ENCODE measurements around the gene OR1E1.

DNA sequence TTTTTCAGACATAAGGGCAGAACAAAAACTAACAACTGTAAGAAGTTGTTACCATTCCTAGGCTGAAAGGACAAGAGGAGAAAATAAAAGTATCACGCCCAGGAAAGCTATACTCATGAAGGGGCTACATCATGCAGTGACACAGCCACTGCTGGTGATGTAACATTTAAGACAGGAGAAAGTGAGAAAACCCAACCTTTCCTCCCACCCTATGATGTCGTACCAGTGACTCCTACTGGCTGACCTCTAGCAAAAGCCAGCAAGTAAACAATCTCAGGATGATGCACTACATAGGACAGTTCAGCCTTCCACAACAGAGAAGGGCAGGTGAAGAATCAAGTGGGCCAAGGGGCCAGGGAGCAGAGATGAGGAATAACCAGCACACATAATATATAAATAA lies 49.4 kb upstream of the OR1E1 start:
- TF ChIP-seq, protein P1, sequence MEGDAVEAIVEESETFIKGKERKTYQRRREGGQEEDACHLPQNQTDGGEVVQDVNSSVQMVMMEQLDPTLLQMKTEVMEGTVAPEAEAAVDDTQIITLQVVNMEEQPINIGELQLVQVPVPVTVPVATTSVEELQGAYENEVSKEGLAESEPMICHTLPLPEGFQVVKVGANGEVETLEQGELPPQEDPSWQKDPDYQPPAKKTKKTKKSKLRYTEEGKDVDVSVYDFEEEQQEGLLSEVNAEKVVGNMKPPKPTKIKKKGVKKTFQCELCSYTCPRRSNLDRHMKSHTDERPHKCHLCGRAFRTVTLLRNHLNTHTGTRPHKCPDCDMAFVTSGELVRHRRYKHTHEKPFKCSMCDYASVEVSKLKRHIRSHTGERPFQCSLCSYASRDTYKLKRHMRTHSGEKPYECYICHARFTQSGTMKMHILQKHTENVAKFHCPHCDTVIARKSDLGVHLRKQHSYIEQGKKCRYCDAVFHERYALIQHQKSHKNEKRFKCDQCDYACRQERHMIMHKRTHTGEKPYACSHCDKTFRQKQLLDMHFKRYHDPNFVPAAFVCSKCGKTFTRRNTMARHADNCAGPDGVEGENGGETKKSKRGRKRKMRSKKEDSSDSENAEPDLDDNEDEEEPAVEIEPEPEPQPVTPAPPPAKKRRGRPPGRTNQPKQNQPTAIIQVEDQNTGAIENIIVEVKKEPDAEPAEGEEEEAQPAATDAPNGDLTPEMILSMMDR (IDR thresholded peaks at IDR 0.05; ENCODE audit: poor library complexity, severe bottlenecking), result no peak
- TF ChIP-seq EZH2 (IDR thresholded peaks at IDR 0.05; ENCODE audit: borderline replicate concordance, insufficient read depth, low read length, poor library complexity, severe bottlenecking) (no peak), POLR2AphosphoS5 (IDR thresholded peaks at IDR 0.05) (no peak)

Data from neural cell (in vitro differentiated cells).